Glomerular visceral epithelial cell (primary cell): Measurements from ENCODE around the gene CENPX.

ENCODE experiments used
- DNase-seq: peaks from one replicate; pipeline ENCODE4 v3.0.0-alpha.2; 2016; ENCODE audit errors: extremely low spot score

Gene CENPX

GRCh38 chr17:81980707-81981343 is 41.9 kb downstream of the CENPX start:
- peak; percentile 57 for DNase-seq

GRCh38 chr17:81980122-81980521 is 42.6 kb downstream of the CENPX start:
- DNase-seq = no peak

GRCh38 chr17:81978524-81979298 is 44.0 kb downstream of the CENPX start:
- DNase-seq = no peak

GRCh38 chr17:81977211-81977808 is 45.4 kb downstream of the CENPX start, which contains the start of gene ASPSCR1:
ASPSCR1 (plus strand) TSS chr17:81977629; CDS start chr17:81977647, 18 bp downstream.
- DNase-seq = peak; percentile 93

- DNase-seq = peak; percentile 57
Observed at GRCh38 chr17:81976332-81977210, 46.1 kb downstream of the CENPX start.

- no peak for DNase-seq
Observed at GRCh38 chr17:81973432-81973831, 49.2 kb downstream of the CENPX start.

- no peak for DNase-seq
Observed at GRCh38 chr17:81968850-81969812, 53.5 kb downstream of the CENPX start.
